HG02885 (cell line): ENCODE measurements around the gene NHLRC3.
"Not testable (repeated sequence)": the region's sequence is repeated elsewhere in the genome, so short reads cannot be mapped to it uniquely, and the experiment has no call there.

ENCODE experiments used
- ATAC-seq: cut with Tn5 transposase; IDR thresholded peaks from one replicate; pipeline ENCODE4 v1.9.1; 2021; ENCODE audit warnings: mild to moderate bottlenecking; ENCODE audit not compliant: unreplicated experiment, poor library complexity

Gene NHLRC3, protein sequence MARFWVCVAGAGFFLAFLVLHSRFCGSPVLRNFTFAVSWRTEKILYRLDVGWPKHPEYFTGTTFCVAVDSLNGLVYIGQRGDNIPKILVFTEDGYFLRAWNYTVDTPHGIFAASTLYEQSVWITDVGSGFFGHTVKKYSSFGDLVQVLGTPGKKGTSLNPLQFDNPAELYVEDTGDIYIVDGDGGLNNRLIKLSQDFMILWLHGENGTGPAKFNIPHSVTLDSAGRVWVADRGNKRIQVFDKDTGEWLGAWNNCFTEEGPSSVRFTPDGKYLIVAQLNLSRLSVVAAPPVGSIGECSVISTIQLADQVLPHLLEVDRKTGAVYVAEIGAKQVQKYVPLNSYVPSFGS

DNA sequence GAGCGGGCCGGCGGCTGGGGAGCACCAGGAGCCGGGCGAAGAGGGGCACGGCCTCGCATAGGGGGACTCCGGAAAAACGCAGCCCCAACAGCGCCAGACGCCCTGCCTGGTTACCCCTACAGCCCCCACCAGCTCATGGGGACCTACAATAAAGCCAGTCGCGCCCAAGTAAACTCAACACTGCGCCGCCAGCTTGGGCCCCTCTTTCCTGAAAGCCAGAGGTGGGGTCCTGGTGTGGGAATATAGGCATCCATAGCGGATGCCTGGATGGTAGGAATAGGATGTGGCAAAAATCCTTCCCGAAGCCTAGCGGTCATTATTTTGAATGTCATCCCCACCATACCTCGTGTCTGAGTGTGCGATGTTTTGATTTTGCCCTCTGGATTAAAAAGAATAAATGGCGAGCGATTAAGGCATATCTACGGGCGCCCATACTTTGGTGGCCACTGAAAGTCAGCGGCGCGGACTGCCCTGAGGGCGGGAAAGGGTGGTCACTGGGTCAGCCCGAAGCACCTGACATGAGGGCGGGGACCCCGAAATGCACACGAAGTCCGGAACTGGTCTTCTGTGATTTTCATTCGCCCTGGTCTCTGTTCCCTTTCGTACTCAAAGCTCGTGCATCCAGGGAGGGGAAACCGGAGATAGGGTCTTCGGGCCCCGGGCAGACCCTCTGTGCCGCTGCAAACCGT is at the start of gene NHLRC3, which contains the start of gene PROSER1:
NHLRC3 (plus strand) TSS at position 577 of the 689 bp plus-strand sequence. CDS start 184 bp downstream, outside the sequence.
PROSER1 (minus strand) TSS at position 210 of the 689 bp plus-strand sequence. CDS start 847 bp downstream, outside the sequence.
- ATAC-seq = peak; percentile 74

DNA sequence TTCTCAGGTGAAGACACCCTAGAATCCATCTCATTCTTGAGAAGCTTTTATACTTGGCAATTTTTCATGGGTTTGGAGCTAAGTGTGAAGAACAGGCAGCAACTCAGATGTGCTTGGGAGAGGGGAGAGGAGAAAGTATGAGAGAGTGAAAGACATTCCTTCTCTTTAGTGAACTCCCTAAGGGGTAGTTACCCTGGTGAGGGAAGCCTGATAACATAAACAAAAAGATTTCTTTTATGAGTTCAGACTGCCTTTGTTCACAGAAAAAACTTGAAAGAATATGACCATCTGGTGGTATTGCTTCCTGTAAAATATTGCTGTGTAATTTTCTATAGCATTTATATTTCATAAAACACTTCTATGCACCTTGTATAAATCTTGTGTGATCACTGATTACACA is 47.6 kb upstream of the NHLRC3 start, which contains the start of gene STOML3:
STOML3 (minus strand) TSS at position 139 of the 400 bp plus-strand sequence; CDS start at position 29, 110 bp downstream.
- no peak for ATAC-seq

DNA sequence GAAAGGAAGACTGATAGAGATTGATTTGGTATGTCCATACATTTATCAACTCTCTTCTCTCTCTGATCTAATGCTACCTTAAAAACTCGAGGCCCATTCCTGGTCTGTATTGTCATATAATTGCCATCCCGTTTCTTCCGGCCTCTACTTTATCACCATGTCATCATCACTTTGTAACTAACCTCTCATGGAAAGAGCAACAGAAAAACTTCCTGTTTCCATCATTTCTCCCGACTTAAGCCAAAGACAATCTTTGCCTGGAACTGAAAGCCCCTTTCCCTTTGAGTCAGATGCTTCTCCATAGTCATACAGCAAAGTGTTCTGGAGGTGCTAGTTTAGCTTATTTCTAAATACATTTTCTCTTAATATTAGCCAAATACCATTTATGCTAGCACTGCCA is 44.9 kb upstream of the NHLRC3 start:
- no peak for ATAC-seq

DNA sequence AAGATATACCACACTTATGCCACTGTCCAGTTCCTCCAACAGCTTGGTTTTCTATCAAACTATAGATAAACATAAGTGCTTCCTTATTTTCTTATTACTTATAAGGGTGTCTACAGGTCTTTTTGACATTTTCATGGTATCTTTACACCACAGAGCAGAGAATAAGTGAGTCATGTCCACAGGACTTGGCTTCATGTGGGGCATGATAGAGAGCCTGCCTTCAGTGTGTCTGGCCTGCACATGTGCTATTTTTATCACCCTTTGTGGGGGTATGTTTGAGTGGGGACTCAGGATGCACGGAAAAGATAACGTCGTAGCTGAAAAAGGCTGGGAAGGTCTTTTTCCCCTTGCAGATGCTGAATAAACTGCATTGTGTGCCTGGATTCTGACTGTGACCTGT is 39.5 kb upstream of the NHLRC3 start:
- ATAC-seq = no peak

DNA sequence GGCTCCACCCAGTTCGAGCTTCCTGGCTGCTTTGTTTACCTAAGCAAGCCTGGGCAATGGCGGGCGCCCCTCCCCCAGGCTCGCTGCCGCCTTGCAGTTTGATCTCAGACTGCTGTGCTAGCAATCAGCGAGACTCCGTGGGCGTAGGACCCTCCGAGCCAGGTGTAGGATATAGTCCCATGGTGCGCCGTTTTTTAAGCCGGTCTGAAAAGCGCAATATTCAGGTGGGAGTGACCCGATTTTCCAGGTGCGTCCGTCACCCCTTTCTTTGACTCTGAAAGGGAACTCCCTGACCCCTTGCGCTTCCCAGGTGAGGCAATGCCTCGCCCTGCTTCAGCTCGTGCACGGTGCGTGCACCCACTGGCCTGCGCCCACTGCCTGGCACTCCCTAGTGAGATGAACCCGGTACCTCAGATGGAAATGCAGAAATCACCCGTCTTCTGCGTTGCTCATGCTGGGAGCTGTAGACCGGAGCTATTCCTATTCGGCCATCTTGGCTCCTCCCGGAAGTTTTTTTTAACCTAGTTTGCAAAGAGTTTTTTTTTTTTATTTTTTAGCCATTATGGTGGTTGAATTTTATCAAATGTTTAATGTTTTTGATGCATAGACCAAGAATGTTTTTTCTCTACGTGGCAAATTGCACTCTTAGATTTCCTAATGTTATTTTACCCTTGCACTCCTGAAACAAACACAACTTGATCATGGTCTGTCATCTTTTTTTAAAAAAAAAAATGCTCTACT is 31.7 kb upstream of the NHLRC3 start:
- not testable (repeated sequence) for ATAC-seq

DNA sequence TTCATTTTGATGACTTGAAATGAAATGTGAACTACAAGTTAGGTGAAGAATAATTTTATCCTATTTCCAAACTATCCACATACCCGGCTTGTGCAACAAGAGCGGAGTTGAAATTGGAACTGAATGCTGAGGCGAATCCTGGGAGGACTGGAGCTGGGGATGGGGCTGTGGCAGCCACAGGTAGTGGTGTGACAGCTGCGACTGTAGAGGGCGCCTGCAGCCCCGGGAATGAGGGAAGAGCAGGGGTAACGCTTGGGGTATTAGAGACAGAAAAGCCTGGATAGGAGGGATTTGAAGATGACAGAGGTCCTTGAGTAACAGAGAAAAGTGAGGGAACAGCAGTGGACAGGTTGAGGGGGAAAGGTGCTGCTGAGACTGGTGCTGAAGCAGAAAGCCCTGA is 25.6 kb upstream of the NHLRC3 start:
- ATAC-seq = no peak

DNA sequence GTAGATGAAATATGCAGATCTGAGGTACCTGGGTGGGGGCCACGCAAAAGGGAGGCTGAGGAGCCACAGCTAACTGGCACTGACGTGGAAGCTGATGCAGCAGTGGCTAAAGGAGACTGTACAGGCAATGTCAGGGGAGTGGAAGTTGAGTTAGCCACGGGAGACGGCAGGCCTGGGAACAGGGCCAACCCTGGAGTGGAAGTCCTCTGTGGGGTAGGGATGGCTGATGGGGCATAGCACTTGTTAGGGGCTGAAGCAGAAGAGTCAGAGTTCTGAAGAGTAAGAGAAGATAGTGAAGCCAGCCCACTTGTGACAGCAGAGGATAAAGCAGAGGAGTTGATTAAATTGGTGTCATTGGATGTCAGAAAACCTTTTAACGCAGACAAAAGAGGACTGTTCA is 24.8 kb upstream of the NHLRC3 start:
- ATAC-seq = no peak

DNA sequence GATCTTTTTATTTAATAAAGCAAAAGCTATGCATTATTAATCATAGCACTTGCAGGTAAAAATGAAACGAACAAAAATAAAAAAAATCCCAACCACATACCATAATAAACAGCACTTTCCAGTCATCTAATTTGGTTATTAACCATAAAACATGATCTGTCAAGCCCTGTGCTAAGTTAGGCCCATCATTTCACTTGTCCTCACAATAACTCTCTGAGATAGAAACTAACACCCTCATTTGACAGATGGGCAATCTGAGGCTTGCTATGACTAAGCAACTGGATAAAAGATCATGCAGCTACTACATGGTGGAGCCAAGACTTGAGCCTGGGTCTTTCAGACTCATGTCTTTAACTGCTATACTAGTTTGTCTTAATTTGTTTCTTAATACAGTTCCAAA is 22.2 kb upstream of the NHLRC3 start:
- peak; percentile 77 for ATAC-seq

DNA sequence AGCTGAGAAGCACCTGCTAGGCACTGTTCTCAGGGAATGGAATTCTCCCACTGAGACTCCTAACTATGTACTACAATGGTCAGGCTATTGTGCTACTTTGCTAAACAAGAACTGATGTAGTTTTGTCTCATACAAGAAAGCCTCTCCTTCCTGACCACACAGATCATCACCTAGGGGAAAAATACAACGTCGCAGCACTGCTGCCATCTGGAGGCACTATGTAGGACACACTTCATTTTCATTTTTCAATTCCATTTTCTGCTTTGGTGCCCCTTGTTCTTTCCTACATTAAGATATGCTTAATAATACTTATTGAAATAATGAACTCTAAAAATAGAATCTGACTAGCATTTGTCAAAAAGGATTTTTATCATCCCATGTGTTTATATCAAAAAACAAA is 21.5 kb upstream of the NHLRC3 start:
- peak; percentile 84 for ATAC-seq

DNA sequence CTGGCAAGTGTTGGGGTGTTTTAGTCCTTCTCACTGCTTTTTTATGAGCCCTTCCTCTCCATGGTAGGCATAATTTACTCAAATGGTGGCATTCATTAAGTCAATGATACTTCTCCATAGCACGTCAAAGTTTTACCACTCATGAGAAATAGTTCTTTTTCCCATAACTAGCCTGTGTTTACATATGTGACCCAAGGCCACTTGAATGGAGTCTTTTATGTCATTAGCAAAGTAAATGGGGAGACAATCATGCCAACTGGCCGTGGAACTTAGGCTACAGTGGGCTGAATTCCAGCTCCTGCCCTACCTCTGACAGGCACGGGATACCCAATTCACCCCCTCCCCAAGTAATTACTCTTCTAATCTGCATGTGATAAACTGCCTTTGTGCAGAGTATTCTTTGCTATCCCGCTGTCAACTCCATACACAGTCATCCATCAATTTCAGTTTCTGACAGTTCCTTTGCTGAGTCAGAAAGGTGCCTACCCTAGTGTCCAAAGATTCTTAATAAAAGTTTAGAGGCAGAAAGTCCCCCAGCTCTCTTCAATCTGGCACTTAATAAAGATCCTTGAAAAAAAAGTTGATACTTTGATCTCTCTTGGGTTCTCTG is 17.3 kb upstream of the NHLRC3 start:
- ATAC-seq = no peak

DNA sequence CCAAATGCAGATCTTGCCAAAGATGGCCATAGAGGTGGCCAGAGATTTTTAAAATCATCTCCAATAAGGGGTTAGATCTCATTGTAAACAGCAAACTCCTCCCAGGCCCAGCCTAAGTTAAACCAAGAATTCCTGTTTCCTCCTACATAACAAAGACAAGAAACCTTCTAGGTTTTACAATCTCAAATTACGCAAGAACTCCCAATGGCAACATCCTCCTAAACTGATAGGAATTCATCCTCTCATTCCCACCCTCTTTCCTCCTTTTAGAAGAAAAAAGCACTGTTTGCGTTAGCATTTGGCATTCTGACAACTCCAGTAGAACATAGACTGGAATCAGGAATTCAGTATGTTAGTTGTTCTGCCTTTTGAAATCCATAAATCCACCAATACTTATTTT is 14.9 kb upstream of the NHLRC3 start:
- ATAC-seq = no peak

DNA sequence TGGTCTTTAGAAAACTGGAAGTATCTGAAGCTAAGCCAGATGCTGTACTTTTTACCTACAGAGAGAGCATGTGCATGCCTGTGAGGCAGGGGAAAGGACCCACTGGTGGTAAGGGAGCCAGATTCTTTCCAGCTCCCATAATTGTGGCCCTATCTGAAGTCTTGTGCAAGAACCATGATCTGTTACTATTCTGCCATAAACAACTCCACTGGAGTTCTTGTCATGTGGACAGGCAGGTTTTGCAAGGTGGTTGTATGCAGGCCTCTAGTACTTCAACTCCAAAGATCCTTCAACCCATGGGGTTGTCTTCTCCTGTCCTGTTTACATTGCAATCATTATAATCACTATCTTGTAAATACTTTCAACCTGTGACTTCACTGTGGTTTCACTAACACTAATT is 14.5 kb upstream of the NHLRC3 start:
- no peak for ATAC-seq

DNA sequence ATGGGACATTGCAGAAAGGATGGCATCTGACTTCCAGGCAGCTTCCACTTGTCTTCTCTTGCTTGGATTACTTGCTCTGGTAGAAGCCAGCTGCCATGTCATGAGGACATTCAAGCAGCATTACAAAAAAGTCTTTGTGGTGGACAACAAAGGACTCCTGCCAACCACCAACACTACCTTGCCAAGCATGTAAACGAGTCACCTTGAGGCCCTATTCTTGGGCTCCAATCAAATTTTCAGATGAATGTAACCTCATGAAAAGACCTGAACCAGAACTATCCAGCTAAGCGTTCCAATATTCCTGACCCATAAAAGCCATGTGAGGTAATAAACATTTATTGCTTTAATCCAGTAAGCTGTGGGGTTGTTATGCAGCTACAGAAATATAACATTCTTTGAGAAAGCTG is 12.8 kb upstream of the NHLRC3 start:
- ATAC-seq = no peak

DNA sequence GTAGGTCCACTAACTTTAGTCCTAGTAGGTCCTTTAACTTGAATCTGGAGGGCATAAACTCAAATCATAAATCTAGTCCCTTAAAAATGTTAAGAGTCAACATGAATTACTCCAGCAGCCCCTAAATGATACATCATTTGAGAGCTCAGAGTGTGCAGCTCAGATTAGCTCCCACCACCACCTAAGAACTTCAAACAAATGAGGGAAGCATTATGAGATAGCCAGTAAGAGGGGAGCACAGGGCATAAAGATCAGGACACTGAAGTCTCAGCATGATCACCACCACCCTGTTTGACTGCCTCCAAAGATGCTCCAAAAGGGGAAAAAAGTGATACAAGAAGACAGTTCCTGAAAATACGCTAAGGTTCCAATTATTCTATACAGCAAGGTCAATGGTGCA is 6.1 kb upstream of the NHLRC3 start:
- no peak for ATAC-seq

DNA sequence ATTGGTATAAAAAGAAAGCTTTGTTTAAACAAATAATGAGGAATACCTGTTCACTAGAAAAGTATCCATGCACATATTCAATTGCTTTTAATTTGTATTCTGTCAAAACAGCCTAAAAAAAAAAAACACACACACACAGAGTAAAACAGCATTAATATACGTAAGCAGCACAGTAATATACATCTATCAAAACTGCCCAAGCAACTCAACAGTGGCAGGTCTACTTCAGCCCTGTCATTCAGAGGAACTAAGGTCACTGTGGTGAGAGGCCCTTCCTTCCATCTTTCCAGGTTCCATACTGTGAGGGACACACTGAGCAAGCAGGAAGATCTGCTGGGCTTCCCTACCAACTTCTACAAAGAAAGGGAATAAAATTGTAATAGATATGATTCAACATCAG is 4.2 kb upstream of the NHLRC3 start:
- no peak for ATAC-seq

DNA sequence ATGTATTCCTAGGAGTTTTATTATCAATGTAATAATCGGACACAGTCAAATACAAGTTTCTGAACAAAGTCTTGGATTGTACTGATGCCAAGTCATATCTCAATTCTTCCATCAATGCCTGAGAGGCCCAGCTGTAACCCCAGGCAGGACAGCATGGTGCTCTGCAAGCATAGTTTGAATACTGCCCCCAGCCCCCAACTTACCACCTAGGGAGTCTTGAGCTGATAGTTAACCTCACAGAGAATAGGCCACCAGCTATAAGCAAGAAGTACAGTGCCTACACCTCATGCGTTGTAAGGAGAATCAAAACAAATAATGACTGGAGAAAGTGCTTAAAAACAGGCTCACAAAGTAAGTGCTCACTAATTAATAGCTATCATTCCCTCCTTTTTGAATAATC is 3.1 kb upstream of the NHLRC3 start:
- ATAC-seq = no peak

DNA sequence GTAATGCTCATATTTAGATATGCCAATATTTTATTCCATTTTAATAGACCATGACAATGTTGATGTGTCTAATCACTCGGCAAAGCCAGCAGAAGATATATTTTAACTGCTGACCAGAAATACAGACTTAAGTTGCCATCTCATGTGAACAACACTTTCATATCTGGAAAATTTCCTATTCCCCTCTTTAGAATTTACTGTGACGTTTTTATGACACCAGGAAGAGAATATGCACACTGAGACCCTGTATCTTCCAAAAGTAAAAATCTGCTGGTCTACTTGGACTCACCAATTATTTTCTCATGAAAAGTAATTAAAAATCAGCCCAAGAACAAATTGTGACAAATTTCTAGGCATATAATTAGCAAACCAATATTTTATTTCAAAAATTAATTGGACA is 2.5 kb upstream of the NHLRC3 start:
- ATAC-seq = no peak

DNA sequence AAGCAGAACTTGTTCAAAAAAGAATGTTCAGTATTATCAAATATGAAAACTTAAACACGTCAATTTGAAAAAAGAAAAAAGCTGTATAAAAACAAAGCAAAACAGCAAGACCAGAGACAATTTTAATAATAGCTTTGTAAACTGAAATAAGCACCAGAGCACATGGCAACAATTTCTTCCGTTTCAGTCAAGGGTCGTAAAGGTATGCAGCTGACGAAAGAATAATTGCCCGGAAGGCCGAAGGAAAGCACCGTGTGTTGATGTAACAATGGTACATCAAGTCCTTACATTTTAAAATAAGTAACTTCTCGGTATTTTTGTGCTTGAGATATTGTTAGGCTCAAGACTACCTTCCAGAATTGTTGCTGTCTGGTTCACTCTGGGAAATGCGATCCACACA is 2.0 kb upstream of the NHLRC3 start:
- ATAC-seq = peak; percentile 21

DNA sequence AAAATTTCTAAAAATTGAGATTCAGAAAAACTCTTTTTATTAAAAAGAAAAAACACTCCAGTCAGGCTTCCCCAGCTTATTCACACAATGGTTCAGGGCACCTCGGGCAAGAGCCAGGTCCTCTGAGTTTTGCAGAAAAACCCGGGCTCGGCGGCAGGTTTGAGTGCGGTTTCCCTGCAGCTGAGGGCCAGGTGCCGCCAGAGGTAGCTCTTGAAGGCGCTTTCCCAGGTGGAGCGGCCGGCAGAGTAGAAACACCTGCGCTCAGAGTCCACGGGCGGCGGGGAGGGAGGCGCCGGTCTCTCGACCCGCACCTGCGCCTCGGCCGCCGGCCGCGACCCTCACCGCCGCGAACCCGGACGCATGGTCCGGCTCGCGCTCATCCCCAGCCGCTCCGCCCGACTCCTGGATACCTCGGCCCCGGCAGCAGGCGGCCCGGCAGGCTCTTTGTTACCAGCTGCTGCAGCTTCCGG is 811 bp upstream of the NHLRC3 start:
- ATAC-seq = peak; percentile 24

DNA sequence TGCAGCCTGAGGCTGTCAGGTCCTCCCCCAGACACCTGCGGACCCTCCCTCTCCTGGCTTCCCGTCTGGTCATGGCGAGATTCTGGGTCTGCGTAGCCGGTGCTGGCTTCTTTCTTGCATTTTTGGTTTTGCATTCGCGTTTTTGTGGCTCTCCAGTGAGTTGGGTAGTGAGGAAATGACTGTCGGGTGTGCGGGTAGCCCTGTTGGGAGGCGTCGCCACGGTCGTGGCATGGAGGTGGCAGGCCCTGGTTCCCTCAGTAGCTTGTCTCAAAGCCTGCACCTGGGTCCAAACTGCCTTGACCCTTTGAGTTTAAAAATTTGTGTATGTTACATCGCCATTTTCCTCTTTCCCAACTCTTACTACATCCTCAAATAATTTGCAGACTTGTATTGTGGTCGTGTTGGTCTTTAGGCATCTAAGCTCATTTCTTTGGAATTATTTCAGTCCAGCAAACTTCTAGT is 344 bp downstream of the NHLRC3 start:
- peak; percentile 33 for ATAC-seq
